Measurements from ENCODE around the gene ANKUB1.

ANKUB1 gene

GRCh38 chr3:149716984-149717383 is 75.4 kb downstream of the ANKUB1 start:
- no peak for TF ChIP-seq CTCF (IDR thresholded peaks at IDR 0.05)

- no peak for TF ChIP-seq CTCF (IDR thresholded peaks at IDR 0.05)
These were observed 77.1 kb downstream of the ANKUB1 start for GRCh38 chr3:149715247-149715646.

- no peak for TF ChIP-seq CTCF (IDR thresholded peaks at IDR 0.05)
These were observed 78.4 kb downstream of the ANKUB1 start for GRCh38 chr3:149713730-149714654.
